HG02588 (cell line): ENCODE data around the gene GOLGA1.
A peak's percentile ranks its signal among the peaks of the same experiment; 100 is the strongest.
"Not testable (repeated sequence)": the region's sequence is repeated elsewhere in the genome, so short reads cannot be mapped to it uniquely, and the experiment has no call there.

ENCODE experiments used
- ATAC-seq: cut with Tn5 transposase; IDR thresholded peaks from one replicate; pipeline ENCODE4 v1.9.1; 2021; ENCODE audit warnings: mild to moderate bottlenecking, moderate library complexity; ENCODE audit not compliant: unreplicated experiment

GOLGA1 gene

GRCh38 chr9:124940894-124941678 is at the start of gene GOLGA1:
Gene GOLGA1, minus strand, starts transcription at chr9:124941083. Its CDS starts 2,372 bp downstream, at chr9:124938711.
- peak; percentile 84 for ATAC-seq

GRCh38 chr9:124983698-124984097 is 42.8 kb upstream of the GOLGA1 start:
- no peak for ATAC-seq

- no peak for ATAC-seq
Measured at GRCh38 chr9:124980431-124980830, 39.5 kb upstream of the GOLGA1 start.

GRCh38 chr9:124975131-124975530 is 34.2 kb upstream of the GOLGA1 start:
- ATAC-seq = no peak

- ATAC-seq = no peak
Measured at GRCh38 chr9:124973807-124974206, 32.9 kb upstream of the GOLGA1 start.

- no peak for ATAC-seq
Measured at GRCh38 chr9:124972241-124972770, 31.4 kb upstream of the GOLGA1 start.

GRCh38 chr9:124969401-124969800 is 28.5 kb upstream of the GOLGA1 start:
- ATAC-seq = no peak

- no peak for ATAC-seq
Measured at GRCh38 chr9:124968238-124968637, 27.4 kb upstream of the GOLGA1 start.

GRCh38 chr9:124965775-124966568 is 25.1 kb upstream of the GOLGA1 start:
- ATAC-seq = not testable (repeated sequence)

- ATAC-seq = no peak
Measured at GRCh38 chr9:124964604-124965003, 23.7 kb upstream of the GOLGA1 start.

- ATAC-seq = no peak
Measured at GRCh38 chr9:124964056-124964455, 23.2 kb upstream of the GOLGA1 start.

- no peak for ATAC-seq
Measured at GRCh38 chr9:124960409-124960752, 19.5 kb upstream of the GOLGA1 start.

- ATAC-seq = not testable (repeated sequence)
Measured at GRCh38 chr9:124959671-124960408, 19.0 kb upstream of the GOLGA1 start.

- no peak for ATAC-seq
Measured at GRCh38 chr9:124954255-124954654, 13.4 kb upstream of the GOLGA1 start.

GRCh38 chr9:124950050-124950718 is 9.3 kb upstream of the GOLGA1 start:
- no peak for ATAC-seq

GRCh38 chr9:124949387-124949786 is 8.5 kb upstream of the GOLGA1 start:
- ATAC-seq = no peak

GRCh38 chr9:124947727-124948391 is 7.0 kb upstream of the GOLGA1 start:
- ATAC-seq = no peak

GRCh38 chr9:124946167-124946566 is 5.3 kb upstream of the GOLGA1 start:
- no peak for ATAC-seq

GRCh38 chr9:124941679-124942561 is 1.0 kb upstream of the GOLGA1 start:
- peak; percentile 16 for ATAC-seq
